GM18507 (cell line): ENCODE measurements around the gene CAV1.
"Not testable (repeated sequence)": the region's sequence is repeated elsewhere in the genome, so short reads cannot be mapped to it uniquely, and the experiment has no call there.

ENCODE experiments used
- DNase-seq: peaks from one replicate; pipeline ENCODE4 v3.0.0; 2011; ENCODE audit warnings: low read depth; ENCODE audit not compliant: insufficient read length; ENCODE audit errors: extremely low spot score
- FAIRE-seq: peaks from 2 replicates; lab custom pipeline; 2011; peaks lifted over from hg19 to GRCh38; lab: Jason Lieb, UNC

Gene CAV1

DNA sequence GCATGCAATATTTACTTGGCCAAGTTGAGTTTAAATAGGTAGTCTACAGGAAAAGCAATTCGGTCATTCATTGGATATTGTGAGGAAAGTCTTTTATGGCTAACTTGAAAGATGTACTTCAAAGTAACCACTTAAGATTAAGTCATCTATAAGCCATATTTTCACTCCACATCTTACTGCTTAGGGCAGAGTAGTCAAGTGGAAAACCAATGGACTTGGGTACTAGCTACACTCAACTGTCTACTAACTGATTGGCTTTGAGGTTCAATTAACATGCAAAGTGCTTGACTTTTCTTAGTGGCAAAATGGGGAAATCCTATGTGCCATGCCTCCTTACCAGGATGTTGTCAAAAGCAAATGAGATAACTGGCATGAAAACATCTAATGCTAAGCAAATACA lies 51.0 kb downstream of the CAV1 start:
- DNase-seq (no peak), FAIRE-seq (no peak)

DNA sequence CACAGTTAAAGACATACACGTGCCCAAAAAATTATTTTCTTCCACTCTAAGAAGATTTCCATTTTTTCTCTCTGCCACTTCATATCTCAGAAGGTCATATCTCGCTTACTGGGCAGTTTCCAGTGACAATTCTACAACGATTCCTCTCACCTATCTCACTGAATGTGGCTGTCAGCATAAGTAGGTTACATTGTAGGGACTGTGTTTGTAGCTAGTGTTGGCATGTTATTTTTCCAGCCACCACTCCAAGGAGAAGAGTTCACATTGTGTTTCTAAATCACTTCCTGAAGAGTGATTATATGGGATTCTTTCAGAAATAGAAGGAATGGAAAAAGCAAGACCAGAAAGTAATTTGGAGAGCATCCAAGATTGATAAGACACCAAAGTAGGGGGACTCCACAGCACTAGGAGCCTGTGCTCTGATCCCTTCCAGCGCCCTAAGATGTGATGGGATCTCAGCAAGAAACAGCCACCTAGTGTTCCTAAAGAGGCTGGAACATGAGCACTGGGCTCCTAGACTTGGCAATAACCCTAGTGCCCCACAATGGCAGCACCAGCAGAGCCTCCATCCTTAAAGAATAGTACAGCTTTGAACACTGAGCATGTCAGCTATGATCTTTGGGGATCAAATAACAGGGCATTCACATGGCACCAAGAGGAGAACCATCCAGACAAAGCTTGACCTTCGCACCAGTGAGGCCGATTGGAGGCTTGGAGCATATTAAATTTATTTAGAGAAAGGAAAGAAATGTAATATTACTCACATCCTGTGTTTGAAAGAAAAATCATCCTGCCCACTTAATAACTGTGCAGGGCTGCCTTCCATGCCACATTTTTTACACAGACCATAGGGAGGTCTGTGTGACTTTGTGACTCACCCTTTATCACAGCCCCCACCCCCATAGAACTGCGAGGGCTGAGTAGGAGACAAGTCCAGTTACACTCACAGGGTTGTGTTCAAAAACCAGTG lies 51.8 kb downstream of the CAV1 start:
- FAIRE-seq, result no peak

GRCh38 chr7:116577320-116577871 lies 52.6 kb downstream of the CAV1 start:
- FAIRE-seq, result peak; percentile 69
- DNase-seq, result no peak

More for the DNA sequence above, 51.8 kb downstream of the CAV1 start:
- DNase-seq, result no peak

DNA sequence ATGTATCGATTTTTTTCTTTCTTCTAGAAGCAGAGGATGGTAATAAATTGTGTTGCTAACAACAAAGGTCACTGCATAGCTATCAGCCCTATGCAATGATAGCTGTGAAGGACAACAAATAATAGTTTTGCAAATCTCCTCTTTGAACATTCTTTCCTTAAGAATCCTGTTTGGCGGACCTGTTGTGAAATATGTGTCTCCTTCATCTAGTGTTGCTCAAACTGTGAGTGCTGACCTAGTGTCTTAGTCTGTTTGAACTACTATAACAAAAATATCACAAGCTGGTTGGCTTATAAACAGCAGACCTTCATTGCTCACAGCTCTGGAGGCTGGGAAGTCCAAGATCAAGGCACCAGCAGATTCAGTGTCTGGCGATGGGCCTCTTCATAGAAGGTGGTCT lies 53.7 kb downstream of the CAV1 start:
- DNase-seq (no peak), FAIRE-seq (no peak)

DNA sequence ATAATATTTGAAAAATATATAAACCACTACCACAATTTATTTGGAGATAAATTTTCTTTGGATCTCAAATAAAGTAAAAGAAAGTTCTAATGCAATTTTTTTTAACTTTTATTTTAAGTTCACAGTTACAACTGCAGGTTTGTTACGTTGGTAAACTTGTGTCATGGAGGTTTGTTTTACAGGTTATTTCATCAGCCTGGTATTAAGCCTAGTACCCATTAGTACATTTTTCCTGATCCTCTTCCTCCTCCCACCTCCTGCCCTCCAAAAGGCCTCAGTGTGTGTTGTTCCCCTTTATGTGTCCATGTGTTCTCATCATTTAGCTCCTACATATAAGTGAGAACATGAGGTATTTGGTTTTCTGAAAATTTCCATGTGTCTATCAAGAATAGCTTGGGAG lies 54.5 kb downstream of the CAV1 start:
- FAIRE-seq (no peak), DNase-seq (no peak)

- DNase-seq (no peak), FAIRE-seq (no peak)
These were observed 55.0 kb downstream of the CAV1 start for GRCh38 chr7:116579835-116580234.

DNA sequence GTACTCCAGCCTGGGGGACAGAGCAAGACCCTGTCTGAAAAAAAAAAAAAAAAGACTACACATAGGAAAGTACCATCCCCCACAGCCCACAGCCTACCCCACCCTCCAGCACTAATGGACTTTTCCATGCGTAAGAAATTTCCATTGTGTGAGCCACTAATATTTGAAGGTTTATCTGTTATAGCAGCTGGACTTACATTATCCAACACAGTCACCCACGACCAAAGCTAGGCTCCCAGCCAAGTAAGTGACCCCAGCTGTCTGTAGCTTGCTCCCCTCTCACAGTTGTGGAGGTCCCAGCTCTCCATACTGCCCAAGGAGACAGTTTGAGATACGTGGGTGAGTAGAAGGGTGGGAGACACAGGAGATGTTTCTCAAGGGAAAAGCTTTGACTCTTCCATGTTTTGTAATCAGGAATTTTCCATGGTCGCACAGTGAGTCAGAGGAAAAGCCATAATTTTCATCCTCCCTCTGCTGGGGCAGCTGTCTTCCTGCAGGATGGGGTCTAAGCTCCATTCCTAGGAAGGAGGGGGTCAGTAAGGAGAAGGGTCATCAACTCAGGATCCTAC lies 57.4 kb downstream of the CAV1 start:
- no peak for FAIRE-seq
- DNase-seq, result no peak

DNA sequence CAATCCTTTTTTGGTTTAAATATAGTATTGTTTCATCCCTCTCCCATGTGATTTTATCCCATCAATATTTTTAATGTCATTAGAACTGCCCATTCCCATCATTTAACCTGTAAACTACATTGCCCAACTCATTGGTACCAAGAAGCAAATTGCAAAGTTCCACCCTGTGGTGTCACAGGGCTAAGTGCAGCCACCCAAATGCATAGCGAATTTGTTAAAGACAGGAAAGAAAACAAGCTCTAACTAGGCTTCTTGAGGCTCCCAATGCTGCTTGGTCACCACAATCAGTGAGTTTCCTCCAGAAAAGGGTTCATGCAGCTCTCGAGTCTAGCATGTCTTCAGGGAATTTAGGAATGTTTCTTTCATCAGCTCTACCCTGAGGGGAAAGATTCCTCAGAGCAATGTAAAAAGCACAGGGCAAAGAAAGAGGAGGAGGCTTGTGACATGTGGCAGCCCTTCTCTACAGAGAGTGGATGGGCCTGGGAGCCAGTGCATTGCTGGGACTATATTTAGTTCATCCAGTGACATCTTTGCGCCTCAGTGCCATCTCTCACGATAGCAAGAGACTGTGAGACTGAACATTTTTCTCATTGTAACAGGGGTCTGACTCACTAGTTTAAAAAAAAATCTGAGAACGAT lies 58.1 kb downstream of the CAV1 start:
- no peak for FAIRE-seq
- no peak for DNase-seq

DNA sequence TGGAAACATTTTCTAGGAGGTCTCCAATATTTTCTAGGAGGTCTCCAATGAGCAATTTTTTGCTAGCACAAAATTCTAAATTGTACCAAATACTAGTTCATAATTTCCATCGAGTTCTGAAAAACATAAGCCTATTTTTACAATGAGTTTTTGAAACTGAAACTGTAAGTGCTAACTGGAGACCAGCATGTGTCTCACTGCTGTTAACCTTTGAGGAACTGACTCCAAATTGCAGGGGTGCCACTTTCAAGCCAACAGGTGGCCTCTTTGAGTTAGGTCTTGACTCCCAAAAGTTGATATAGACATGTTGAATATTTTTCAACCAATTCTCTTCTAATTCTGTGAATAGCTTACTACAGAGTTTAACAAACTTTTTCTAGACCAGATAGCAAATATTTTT lies 58.8 kb downstream of the CAV1 start:
- FAIRE-seq, result peak; percentile 84

DNA sequence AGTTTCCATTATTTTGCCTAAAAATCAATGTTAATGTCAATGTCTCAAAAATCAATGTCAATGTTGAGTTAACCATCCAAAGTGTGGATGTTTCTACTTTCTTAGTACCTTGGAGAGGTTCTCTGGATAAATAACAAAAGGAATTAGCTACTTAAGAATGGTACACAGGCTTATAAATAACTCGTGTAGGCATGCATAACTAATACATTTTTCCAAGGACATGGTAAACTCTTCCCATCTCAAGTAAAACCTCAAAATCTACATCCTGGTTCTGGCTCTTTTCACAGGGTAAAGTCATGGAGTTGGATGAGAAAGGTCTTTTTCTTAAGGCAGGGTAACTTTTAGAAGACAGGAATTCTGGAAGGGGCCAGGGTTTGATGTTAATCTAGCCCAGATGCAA lies 59.9 kb downstream of the CAV1 start:
- no peak for FAIRE-seq
- no peak for DNase-seq

More for the DNA sequence above, 58.8 kb downstream of the CAV1 start:
- peak; percentile 42 for DNase-seq

DNA sequence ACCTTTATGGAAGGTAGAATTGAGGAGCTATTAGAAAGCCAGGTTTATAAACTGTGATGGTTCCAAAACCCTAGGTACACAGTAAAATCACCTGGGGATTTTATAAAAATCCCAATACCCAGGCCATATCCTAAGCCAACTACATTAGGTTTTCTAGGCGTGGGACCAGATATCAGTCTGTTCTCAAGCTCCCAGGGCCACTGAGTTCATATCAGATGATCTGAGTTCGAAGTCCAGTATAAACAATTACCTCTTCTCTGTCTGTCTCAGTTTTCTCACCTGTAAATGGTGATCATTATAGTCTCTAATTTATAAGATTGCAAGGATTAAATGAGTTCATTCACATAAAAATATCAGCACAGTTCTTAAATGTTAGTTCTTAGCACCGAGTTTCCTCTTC lies 60.6 kb downstream of the CAV1 start:
- FAIRE-seq, result no peak
- DNase-seq, result no peak

DNA sequence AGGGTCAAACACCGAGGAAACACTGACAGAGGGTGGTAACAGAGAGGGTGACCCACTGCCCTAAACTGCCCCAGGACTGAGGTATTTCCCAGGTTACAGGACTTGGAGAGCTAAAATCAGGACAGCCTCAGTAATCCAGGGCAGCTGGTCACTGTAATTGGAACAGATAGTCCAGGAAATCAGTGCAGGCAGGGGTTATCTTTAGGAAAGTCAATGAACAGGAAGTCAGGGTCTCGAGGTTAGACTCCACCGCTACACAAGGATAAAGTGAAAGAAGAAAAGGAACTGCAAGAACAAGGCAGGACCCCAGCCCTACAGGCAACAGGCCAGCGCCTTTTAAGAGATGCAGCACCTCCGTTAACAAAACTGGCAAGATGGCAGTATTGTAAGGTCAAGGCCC lies 61.1 kb downstream of the CAV1 start:
- FAIRE-seq, result no peak

DNA sequence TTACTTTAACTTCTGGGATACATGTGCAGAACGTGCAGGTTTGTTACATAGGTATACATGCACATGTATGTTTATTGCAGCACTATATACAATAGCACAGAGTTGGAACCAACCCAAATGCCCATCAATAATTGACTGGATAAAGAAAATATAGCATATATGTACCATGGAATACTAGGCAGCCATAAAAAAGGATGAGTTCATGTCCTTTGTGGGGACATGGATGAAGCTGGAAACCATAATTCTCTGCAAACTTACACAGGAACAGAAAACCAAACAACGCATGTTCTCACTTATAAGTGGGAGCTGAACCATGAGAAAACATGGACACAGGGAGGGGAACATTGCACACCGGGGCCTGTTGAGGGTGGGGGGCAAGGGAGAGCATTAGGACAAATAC lies 62.4 kb downstream of the CAV1 start:
- FAIRE-seq, DNase-seq: not testable (repeated sequence)

More for the DNA sequence above, 61.1 kb downstream of the CAV1 start:
- no peak for DNase-seq

- DNase-seq (no peak), FAIRE-seq (peak; percentile 78)
These were observed 63.4 kb downstream of the CAV1 start for GRCh38 chr7:116588225-116588624.

DNA sequence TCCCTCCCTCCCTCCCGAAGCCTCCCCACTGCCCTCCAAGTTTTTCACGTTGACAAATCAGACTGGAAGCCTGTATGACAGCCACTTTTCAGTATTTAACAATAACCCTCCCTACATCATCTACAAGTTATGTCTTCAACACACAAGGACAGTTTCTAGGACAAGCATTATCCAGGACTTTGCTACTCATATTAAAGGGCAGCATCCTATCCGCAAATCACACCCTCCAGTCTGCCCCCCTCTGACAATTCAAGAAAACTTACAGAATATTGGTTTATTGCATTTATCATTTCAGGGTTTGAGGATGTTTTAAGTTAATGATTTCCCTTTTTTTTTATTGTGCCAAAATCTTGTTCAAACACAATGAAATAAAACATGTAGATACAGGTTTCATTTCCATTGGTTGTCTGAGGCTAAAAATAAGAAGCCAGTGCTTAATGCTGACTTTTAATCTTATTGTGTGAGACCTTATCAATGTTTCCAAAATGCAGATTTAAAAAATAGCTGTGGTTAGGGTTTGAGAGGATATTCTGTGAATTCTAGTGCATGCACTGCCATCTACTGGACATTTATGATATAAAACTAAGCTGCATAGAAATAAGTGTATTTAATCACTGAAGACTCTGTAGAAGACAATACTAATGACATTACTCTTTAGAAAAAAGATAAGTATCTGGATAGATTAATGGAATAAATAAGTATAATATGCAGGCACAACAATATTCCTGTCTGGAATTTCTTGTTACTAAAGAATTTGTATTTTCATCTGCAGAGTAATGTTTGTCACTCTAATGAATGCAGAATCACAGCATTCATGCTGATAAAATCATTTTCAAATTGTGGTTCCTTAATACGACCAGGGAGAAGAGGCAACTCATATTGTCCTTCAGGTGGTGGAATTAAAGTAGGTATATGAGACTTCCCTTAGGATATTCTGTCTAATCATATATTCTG lies 64.1 kb downstream of the CAV1 start:
- no peak for DNase-seq
- FAIRE-seq, result peak; percentile 71

DNA sequence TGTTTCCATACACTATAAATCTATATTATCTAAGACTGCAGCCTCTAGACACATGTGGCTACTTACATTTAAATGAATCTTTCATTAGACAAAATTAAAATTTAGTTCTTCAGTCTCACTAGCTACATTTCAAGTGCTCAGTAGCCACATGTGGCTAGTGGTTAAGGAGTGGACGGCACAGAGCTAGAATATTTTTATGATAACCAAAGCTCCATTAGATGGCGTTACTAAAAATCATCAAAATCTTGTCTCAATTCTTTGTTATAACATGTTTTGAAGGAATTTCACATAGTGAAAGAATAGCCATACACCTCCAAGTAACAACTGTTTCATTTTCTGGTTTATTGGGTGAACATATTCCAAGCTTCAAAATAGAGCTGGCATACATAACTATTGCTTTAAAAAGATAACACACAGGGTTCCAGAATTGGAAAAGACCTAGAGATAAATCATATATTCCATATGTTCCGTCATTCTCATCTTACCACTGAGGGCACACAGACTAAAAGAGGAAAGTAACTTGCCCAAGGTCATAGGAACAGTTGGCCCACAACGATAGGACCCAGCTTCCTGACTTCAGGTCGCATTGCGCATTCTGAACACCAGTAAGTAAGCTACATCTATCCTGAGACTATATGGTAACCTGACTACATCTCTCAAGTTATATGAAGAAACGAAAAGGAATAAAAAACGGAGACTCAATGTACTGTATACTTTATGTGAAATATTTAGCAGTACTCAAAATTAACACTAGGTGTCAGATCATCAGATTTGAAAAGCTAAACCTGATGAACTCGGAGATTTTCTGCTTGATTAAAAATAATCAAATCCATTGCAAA lies 66.6 kb downstream of the CAV1 start:
- FAIRE-seq (peak; percentile 31), DNase-seq (no peak)

GRCh38 chr7:116592041-116592355 lies 67.2 kb downstream of the CAV1 start:
- DNase-seq (no peak), FAIRE-seq (no peak)

DNA sequence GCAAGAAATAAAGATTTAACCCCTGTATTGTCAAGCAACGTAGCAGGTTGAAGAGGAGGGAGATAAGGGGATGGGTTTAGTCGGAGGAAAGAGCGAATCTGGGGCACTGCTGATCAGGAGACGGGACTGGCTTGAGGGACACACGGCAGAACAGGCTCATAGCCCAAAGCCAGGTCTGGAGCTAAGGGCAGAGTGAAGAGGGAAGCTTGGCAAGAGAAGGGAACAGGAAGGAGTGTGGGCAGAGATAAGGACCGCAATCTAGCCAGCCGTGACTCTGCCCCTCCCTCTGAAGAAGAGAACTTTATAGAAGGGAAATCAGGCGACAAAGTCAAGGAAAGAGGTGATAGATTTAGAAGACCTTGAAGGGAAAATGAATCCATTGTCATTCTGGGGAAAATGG lies 67.6 kb downstream of the CAV1 start:
- FAIRE-seq (no peak), DNase-seq (no peak)
